HG03469 (cell line): ENCODE data around the gene USP12.
"Not testable (repeated sequence)": the region's sequence is repeated elsewhere in the genome, so short reads cannot be mapped to it uniquely, and the experiment has no call there.

Experiments
- ATAC-seq: cut with Tn5 transposase; IDR thresholded peaks from one replicate; pipeline ENCODE4 v1.9.1; 2021; ENCODE audit warnings: mild to moderate bottlenecking, moderate library complexity, moderate number of reproducible peaks; ENCODE audit not compliant: unreplicated experiment

The USP12 gene

GRCh38 chr13:27158335-27158734 is 13.3 kb downstream of the USP12 start:
- no peak for ATAC-seq

- ATAC-seq: no peak
Measured at GRCh38 chr13:27151798-27152599, 19.6 kb downstream of the USP12 start.

- ATAC-seq: no peak
Measured at GRCh38 chr13:27149702-27150101, 21.9 kb downstream of the USP12 start.

- no peak for ATAC-seq
Measured at GRCh38 chr13:27148900-27149299, 22.7 kb downstream of the USP12 start.

GRCh38 chr13:27147530-27148170 is 24.0 kb downstream of the USP12 start:
- ATAC-seq: peak; percentile 35

GRCh38 chr13:27141746-27142145 is 29.9 kb downstream of the USP12 start:
- ATAC-seq: no peak

GRCh38 chr13:27141159-27141558 is 30.5 kb downstream of the USP12 start:
- not testable (repeated sequence) for ATAC-seq

- no peak for ATAC-seq
Measured at GRCh38 chr13:27140060-27140459, 31.6 kb downstream of the USP12 start.

- ATAC-seq: no peak
Measured at GRCh38 chr13:27139565-27139964, 32.0 kb downstream of the USP12 start.

- no peak for ATAC-seq
Measured at GRCh38 chr13:27138457-27139093, 33.0 kb downstream of the USP12 start.

GRCh38 chr13:27137759-27138158 is 33.9 kb downstream of the USP12 start:
- no peak for ATAC-seq

- no peak for ATAC-seq
Measured at GRCh38 chr13:27135023-27135422, 36.6 kb downstream of the USP12 start.

GRCh38 chr13:27133889-27134288 is 37.7 kb downstream of the USP12 start:
- ATAC-seq: no peak

GRCh38 chr13:27132538-27132937 is 39.1 kb downstream of the USP12 start:
- no peak for ATAC-seq

- no peak for ATAC-seq
Measured at GRCh38 chr13:27131906-27132305, 39.7 kb downstream of the USP12 start.

GRCh38 chr13:27130979-27131623 is 40.5 kb downstream of the USP12 start:
- peak; percentile 81 for ATAC-seq

GRCh38 chr13:27130223-27130978 is 41.2 kb downstream of the USP12 start:
- no peak for ATAC-seq

- ATAC-seq: no peak
Measured at GRCh38 chr13:27128825-27129627, 42.6 kb downstream of the USP12 start.

- no peak for ATAC-seq
Measured at GRCh38 chr13:27126859-27127258, 44.8 kb downstream of the USP12 start.
